HG03354 (cell line): Measurements from ENCODE around the gene ITFG2.
"Not testable (repeated sequence)": the region's sequence is repeated elsewhere in the genome, so short reads cannot be mapped to it uniquely, and the experiment has no call there.

Experiments
- ATAC-seq: cut with Tn5 transposase; IDR thresholded peaks from one replicate; pipeline ENCODE4 v1.9.1; 2021; ENCODE audit warnings: mild to moderate bottlenecking; ENCODE audit not compliant: unreplicated experiment, poor library complexity, severe bottlenecking

The ITFG2 gene

GRCh38 chr12:2857576-2857975, 45.1 kb downstream of the ITFG2 start:
- no peak for ATAC-seq

- ATAC-seq, result no peak
These were observed 45.9 kb downstream of the ITFG2 start for GRCh38 chr12:2858334-2858733.

DNA sequence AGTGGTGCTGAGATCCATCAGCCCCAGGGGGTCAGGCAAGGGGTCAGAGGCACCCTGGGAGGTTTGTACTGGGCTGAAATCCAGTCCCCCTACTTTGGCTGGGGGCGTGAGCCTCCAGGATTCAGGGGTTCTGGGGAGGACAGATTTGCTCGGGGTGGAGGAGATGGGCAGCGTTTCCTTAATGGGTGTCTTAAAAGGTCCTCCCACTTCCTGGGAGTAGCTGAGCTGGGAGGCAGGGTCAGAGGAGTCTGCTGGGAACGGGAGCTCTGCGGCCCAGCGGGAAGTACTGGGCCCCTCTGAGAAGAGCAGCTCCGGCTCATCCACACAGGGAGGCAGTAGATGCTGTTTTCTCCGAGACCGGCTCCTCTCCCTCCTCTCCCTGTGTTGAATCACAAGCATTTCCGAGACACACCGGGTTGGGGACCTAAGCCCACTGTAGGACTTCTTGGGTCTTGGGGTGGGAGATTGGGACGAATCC, 46.5 kb downstream of the ITFG2 start:
- ATAC-seq, result no peak

- no peak for ATAC-seq
These were observed 47.7 kb downstream of the ITFG2 start for GRCh38 chr12:2860170-2860569.

GRCh38 chr12:2862876-2863275, 50.4 kb downstream of the ITFG2 start:
- ATAC-seq, result no peak

DNA sequence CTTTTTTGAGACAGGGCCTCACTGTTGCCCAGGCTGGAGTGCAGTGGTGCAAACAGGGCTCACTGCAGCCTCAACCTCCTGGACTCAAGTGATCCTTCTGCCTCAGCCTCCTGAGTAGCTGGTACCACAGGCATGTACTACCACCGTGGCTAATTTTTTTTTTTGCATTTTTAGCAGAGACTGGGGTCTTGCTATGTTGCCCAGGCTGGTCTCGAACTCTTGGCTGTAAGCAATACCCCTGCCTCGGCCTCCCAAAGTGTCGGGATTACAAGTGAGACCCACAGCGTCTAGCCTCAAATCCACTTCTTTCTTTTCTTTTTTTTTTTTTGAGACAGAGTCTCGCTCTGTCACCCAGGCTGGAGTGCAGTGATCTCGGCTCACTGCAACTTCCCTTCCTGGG, 50.9 kb downstream of the ITFG2 start:
- ATAC-seq, result not testable (repeated sequence)

- no peak for ATAC-seq
These were observed 51.7 kb downstream of the ITFG2 start for GRCh38 chr12:2864198-2864597.

DNA sequence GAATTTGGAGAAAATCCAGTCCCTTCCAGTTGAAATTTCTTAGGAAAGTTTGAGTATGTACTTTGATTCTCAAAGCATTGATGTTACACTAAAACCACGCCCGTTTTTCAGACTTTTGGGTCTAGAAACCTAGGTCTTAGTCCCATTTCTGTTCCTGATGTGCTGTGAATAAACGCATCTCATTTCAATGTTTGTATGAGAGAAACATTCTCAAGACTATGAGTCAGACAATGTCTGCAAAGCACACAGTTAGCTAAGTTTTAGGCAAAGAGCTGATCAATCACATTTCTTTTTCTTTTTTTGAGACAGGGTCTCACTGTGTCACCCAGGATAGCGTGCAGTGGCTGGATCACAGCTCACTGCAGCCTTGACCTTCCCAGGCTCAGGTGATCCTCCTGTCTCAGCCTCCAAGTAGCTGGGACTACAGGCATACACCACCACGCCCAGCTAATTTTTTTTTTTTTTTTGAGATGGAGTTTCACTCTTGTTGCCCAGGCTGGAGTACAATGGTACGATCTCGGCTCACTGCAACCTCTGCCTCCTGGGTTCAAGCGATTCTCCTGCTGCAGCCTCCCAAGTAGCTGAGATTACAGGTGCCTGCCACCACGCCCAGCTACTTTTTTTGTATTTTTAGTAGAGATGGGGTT, 56.6 kb downstream of the ITFG2 start:
- not testable (repeated sequence) for ATAC-seq
